Activated CD8-positive, alpha-beta T cell treated with anti-CD3 and anti-CD28 coated beads for 36 hours (primary cell): Measurements from ENCODE around the gene APOLD1. TPM values are rescaled to one million over a fixed set of nuclear protein-coding genes. Genes with fewer than 3 reads are reported as not detected.

Source experiments
- ATAC-seq: fragments of 200-7000 bp; cut with Tn5 transposase; one replicate; pipeline ENCODE4 v1.10.0; 2021; ENCODE audit warnings: mild to moderate bottlenecking, moderate library complexity
- CTCF ChIA-PET: fragments of 350-600 bp; sonication (Branson Sonifier 250); formaldehyde crosslinking; loops from one replicate; lab custom pipeline; 2021; ENCODE audit warnings: antibody characterized with exemption; lab: Charles Lee
- POLR2A ChIA-PET: fragments of 350-600 bp; sonication (Branson Sonifier 250); formaldehyde crosslinking; loops from one replicate; lab custom pipeline; 2021; ENCODE audit warnings: antibody characterized with exemption; lab: Charles Lee
- DNase-seq: peaks from one replicate; pipeline ENCODE4 v3.0.0-alpha.2; 2020
- H3K27ac Mint-ChIP-seq: one replicate; pipeline ENCODE4 v1.8.0; 2021; ENCODE audit warnings: mild to moderate bottlenecking, mixed read lengths
- H3K27me3 Mint-ChIP-seq: one replicate; pipeline ENCODE4 v1.8.0; 2021; ENCODE audit warnings: mixed read lengths
- H3K36me3 Mint-ChIP-seq: one replicate; pipeline ENCODE4 v1.8.0; 2021; ENCODE audit warnings: low read depth, mixed read lengths
- H3K4me1 Mint-ChIP-seq: one replicate; pipeline ENCODE4 v1.8.0; 2021; ENCODE audit warnings: low read depth, mixed read lengths
- H3K4me3 Mint-ChIP-seq: one replicate; pipeline ENCODE4 v1.8.0; 2021; ENCODE audit warnings: mild to moderate bottlenecking, moderate library complexity, mixed read lengths
- H3K9me3 Mint-ChIP-seq: one replicate; pipeline ENCODE4 v1.8.0; 2021; ENCODE audit warnings: mixed read lengths
- intact Hi-C: fragments of 100-400 bp; cut with micrococcal nuclease; formaldehyde crosslinking; loops from one replicate; pipeline ENCODE4 v1.10.0; 2022
- total RNA-seq, 2 experiments: library from RNA; stranded (reverse); gene quantifications; one replicate each; pipeline ENCODE4 v1.2.3, GENCODE V29; 2021
- TF ChIP-seq, protein P1 (sequence below): fragments of 200-600 bp; IDR thresholded peaks from one replicate; pipeline ENCODE4 v1.8.0; 2022; ENCODE audit warnings: antibody characterized with exemption, mild to moderate bottlenecking

The APOLD1 gene
- total RNA-seq, 2 experiments from 2014 or later, result 5.7 to 6.3 TPM

GRCh38 chr12:12810553-12811021 lies 25.1 kb downstream of the APOLD1 start:
- DNase-seq (no peak), ATAC-seq (no peak)
- Mint-ChIP-seq H3K4me3 (no peak overlapping the region), H3K36me3 (peaks cover 20% of the 10 kb centered on the region), H3K9me3 (no peaks in the 10 kb centered on the region), H3K27ac (no peak overlapping the region), H3K27me3 (no peaks in the 10 kb centered on the region), H3K4me1 (peaks cover 54% of the 10 kb centered on the region)
- TF ChIP-seq, protein P1, sequence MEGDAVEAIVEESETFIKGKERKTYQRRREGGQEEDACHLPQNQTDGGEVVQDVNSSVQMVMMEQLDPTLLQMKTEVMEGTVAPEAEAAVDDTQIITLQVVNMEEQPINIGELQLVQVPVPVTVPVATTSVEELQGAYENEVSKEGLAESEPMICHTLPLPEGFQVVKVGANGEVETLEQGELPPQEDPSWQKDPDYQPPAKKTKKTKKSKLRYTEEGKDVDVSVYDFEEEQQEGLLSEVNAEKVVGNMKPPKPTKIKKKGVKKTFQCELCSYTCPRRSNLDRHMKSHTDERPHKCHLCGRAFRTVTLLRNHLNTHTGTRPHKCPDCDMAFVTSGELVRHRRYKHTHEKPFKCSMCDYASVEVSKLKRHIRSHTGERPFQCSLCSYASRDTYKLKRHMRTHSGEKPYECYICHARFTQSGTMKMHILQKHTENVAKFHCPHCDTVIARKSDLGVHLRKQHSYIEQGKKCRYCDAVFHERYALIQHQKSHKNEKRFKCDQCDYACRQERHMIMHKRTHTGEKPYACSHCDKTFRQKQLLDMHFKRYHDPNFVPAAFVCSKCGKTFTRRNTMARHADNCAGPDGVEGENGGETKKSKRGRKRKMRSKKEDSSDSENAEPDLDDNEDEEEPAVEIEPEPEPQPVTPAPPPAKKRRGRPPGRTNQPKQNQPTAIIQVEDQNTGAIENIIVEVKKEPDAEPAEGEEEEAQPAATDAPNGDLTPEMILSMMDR, result no peak
- intact Hi-C loops, result no loop called here
- POLR2A ChIA-PET, result interaction anchor here (0.9 kb wide), 1 partner anchor 20 kb away, joined by 3 read pairs; no protein-coding TSS in a partner anchor
- CTCF ChIA-PET, result interaction anchor here (1.2 to 6.9 kb wide), 2 partner anchors 22 to 27 kb away, joined by 4 to 72 read pairs; no protein-coding TSS in a partner anchor

GRCh38 chr12:12811343-12811742 lies 25.9 kb downstream of the APOLD1 start:
- peak overlapping the region; percentile 5 for H3K27ac Mint-ChIP-seq
- POLR2A ChIA-PET, result no interaction called here
- DNase-seq, result no peak

GRCh38 chr12:12812174-12812573 lies 26.7 kb downstream of the APOLD1 start:
- no peak for ATAC-seq
- Mint-ChIP-seq H3K4me3 (no peak overlapping the region), H3K9me3 (no peaks in the 10 kb centered on the region), H3K4me1 (peaks cover 59% of the 10 kb centered on the region), H3K27ac (no peak overlapping the region), H3K27me3 (no peaks in the 10 kb centered on the region), H3K36me3 (peaks cover 36% of the 10 kb centered on the region)
- POLR2A ChIA-PET, result no interaction called here
- TF ChIP-seq, protein P1, result no peak
- DNase-seq, result no peak
- intact Hi-C loops, result no loop called here
- CTCF ChIA-PET, result interaction anchor here (0.8 to 6.9 kb wide), 5 partner anchors 9 to 75 kb away, joined by 3 to 72 read pairs (median 16); no protein-coding TSS in a partner anchor

More at GRCh38 chr12:12811343-12811742, 25.9 kb downstream of the APOLD1 start:
- H3K9me3 Mint-ChIP-seq, result no peaks in the 10 kb centered on the region
- no peaks in the 10 kb centered on the region for H3K27me3 Mint-ChIP-seq
- CTCF ChIA-PET, result interaction anchor here (1.2 to 6.9 kb wide), 2 partner anchors 23 to 26 kb away, joined by 4 to 72 read pairs; no protein-coding TSS in a partner anchor
- ATAC-seq, result no peak
- TF ChIP-seq, protein P1, result no peak
- H3K36me3 Mint-ChIP-seq, result peaks cover 28% of the 10 kb centered on the region
- no peak overlapping the region for H3K4me3 Mint-ChIP-seq
- intact Hi-C loops, result no loop called here
- H3K4me1 Mint-ChIP-seq, result peaks cover 56% of the 10 kb centered on the region

DNA sequence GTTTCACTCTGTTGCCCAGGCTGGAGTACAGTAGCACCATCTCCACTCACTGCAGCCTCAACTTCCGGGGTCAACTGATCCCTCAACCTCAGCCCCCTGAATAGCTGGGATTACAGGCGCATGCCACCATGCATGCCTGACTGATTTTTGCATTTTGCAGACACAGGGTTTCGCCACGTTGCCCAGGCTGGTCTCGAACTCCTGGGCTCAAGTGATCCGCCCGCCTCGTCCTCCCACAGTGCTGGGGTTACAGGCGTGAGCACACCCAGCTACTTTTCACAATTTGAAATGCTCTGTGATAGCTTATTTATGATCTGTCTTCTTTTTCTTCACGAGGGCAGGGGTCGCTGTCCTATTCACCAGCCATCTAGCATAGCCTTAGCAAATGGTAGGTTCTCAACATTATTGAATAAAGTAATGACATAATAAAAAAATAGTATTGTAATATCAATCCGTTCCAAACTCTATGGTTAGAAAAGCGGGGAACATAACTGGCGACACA lies 27.2 kb downstream of the APOLD1 start:
- ATAC-seq (peak; percentile 2), DNase-seq (no peak)
- TF ChIP-seq, protein P1, result no peak
- Mint-ChIP-seq H3K4me1 (peaks cover 59% of the 10 kb centered on the region), H3K4me3 (no peak overlapping the region), H3K36me3 (peaks cover 38% of the 10 kb centered on the region), H3K27ac (peak overlapping the region; percentile 93), H3K9me3 (no peaks in the 10 kb centered on the region), H3K27me3 (no peaks in the 10 kb centered on the region)
- ChIA-PET POLR2A (interaction anchor here (1.0 to 1.4 kb wide), 4 partner anchors 15 to 25 kb away, joined by 3 to 5 read pairs (median 4); no protein-coding TSS in a partner anchor), CTCF (interaction anchor here (0.8 to 6.9 kb wide), 6 partner anchors 10 to 76 kb away, joined by 3 to 72 read pairs (median 12); no protein-coding TSS in a partner anchor)
- intact Hi-C loops, result no loop called here
